ENCODE data around the gene SRGAP2.
"Not testable (repeated sequence)": the region's sequence is repeated elsewhere in the genome, so short reads cannot be mapped to it uniquely, and the experiment has no call there.

DNA sequence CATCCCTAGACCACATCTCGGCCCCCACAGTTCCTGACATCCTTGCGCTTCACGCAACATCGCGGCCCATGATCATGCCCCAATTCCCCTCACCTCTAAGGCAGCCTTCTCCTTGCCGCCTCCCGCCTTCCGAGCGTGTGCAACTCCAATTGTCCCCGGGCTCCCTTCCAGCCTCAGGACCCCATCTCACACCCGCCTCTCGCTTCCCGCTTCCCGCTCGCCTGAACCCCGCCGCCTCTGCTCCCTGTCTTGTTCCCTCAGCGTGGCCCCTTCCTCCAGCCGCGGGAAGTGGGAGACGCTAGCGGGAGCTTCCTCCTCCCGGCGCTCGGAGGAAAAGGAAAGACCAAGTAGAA is 794 bp downstream of the SRGAP2 start:
- TF ChIP-seq CTCF, EZH2 (IDR thresholded peaks at IDR 0.05): not testable (repeated sequence)

Data from neural progenitor cell (in vitro differentiated cells).